Astrocyte of the cerebellum (primary cell): ENCODE data around the gene HIVEP3.

ENCODE experiments used
- DNase-seq: peaks from one replicate; pipeline ENCODE4 v3.0.0-alpha.2; 2011; ENCODE audit warnings: low read depth
- H3K4me3 ChIP-seq: 2 replicates; pipeline ENCODE4 v1.5.1; 2011; ENCODE audit warnings: mild to moderate bottlenecking, low read depth, low read length, moderate library complexity
- in situ Hi-C: cut with HindIII; loops from 2 replicates; pipeline ENCODE4 v1.10.0; 2017; ENCODE audit warnings: low sequenced_read_pairs
- TF ChIP-seq, protein P1 (sequence below): IDR thresholded peaks from 2 replicates; pipeline ENCODE4 v1.5.1; 2012; ENCODE audit warnings: low read length, low read depth, moderate library complexity, mild to moderate bottlenecking; ENCODE audit errors: missing control alignments

Gene HIVEP3

GRCh38 chr1:41621256-41621655 lies 297.5 kb downstream of the HIVEP3 start:
- no peak overlapping the region for H3K4me3 ChIP-seq
- TF ChIP-seq, protein P1, sequence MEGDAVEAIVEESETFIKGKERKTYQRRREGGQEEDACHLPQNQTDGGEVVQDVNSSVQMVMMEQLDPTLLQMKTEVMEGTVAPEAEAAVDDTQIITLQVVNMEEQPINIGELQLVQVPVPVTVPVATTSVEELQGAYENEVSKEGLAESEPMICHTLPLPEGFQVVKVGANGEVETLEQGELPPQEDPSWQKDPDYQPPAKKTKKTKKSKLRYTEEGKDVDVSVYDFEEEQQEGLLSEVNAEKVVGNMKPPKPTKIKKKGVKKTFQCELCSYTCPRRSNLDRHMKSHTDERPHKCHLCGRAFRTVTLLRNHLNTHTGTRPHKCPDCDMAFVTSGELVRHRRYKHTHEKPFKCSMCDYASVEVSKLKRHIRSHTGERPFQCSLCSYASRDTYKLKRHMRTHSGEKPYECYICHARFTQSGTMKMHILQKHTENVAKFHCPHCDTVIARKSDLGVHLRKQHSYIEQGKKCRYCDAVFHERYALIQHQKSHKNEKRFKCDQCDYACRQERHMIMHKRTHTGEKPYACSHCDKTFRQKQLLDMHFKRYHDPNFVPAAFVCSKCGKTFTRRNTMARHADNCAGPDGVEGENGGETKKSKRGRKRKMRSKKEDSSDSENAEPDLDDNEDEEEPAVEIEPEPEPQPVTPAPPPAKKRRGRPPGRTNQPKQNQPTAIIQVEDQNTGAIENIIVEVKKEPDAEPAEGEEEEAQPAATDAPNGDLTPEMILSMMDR: no peak
- no peak for DNase-seq
- in situ Hi-C loops: no loop called here

- TF ChIP-seq, protein P1: no peak
- H3K4me3 ChIP-seq: no peak overlapping the region
- in situ Hi-C loops: no loop called here
Measured at GRCh38 chr1:41620365-41621169, 298.2 kb downstream of the HIVEP3 start.

DNA sequence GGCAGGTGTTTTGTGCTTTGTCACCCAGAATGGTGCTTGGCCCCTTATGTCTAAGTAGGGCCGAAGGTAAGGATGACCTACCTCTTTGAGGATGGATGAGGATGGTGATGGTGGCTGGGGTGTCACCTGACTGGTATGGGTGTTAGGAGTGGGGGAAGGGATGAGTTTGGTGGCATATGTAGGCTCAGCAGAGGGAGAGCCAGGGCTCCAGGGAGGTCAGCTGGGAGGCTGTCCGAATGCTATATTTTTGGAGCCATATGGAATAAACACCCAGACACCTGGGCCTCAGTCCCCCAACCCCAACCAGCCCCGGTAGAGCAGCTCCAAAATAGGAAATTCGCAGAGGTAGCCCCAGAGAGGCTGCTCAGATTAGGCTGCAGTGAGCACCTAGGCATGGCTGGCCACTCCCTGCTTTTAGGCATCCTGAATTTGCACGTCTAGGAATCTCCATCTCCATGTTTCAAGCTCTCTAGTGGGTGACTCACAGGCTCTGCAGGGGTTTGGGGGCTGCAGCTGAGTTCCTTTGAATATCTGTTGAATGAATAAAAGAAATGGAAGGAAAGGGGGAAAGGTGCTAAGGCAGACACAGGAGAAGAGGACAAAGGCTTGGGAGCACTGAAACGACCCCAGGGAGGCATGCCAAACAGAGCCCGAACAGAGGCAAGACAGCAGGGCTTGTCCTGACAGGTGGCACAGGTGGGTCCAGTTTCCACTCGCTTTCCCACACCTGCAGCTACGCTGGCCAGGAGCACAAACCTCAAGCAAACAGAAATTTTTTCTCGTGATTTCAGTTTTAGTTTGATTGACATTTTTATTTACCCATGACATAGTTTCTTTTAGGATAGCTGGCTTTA lies 299.0 kb downstream of the HIVEP3 start:
- in situ Hi-C loops: no loop called here
- DNase-seq: no peak
- TF ChIP-seq, protein P1: no peak
- H3K4me3 ChIP-seq: no peak overlapping the region

More at GRCh38 chr1:41620365-41621169, 298.2 kb downstream of the HIVEP3 start:
- DNase-seq: no peak

DNA sequence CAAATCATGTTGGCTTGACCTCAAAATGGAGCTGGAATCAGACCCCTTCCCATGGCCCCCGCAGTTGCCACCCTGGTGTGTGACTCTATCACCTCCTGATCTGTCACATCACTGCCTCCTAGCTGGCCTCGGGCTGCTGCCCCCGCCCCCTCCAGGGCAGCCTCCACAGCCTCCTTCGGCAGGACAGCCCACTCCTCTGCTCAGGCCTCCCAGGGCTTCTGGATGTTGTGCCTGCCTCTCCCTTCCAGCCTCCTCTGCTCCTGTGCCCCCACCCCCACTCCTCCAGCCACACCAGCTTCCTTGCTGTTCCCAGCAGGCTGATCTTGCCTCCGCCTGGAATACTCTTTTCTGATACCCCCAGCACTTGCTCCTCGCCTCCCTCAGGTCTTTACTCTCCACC lies 299.9 kb downstream of the HIVEP3 start:
- in situ Hi-C loops: no loop called here
- TF ChIP-seq, protein P1: no peak
- H3K4me3 ChIP-seq: no peak overlapping the region
- DNase-seq: no peak

DNA sequence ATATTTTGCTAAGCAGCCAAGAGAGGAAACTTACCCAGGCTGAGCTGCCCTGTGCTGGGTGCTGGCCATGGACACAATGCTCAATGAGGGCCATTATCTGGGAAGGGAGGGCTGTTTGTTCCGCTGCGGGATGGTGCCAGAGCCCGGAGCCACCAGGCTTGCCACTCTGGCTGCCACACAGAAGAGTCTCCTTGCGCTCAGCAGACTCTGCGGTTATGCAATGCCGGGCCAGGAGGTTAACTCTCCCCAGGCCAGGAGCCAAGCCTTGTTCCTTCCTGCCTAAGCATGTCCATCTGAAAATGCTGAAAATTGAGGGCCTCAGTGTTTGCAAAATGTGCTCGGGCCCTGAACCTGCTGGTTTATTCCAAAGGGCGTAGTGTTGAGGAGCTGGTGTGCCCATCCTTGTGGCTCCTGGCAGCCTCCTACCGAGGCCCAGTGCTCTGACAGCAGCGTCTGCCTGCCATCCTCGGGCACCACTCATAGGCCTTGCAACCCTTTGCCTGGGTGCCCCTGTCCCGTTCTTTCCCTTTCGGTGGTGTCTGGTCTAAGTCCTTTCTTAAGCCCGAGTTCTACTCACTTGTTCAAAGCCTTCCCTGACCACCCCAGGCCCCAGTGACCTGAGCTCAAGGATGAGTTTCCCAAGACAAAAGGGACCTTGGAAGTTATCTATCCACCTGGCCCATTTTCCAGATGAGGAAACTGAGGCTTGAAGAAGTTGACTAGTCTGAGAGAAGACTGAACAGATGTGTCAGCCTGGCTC lies 300.5 kb downstream of the HIVEP3 start:
- in situ Hi-C loops: no loop called here
- TF ChIP-seq, protein P1: no peak

DNA sequence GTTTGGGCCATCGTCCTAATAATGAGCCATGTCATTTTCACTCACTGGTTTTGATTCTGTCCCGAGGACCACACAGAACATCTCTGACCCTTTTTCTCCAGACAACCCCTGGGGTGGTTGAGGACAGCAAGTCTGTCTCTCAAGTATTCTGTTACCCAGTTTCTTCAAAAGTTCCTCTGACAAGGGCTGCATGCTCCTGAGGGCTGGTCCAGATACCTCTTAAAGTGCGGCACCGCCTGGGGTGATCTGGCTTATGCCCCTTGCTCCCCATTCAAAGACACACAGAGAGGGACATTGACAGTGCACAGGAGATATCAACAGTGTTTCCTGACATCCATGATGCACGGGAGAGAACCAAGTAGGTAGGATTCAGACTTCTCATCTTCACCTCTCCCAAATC lies 301.4 kb downstream of the HIVEP3 start:
- in situ Hi-C loops: no loop called here
- no peak overlapping the region for H3K4me3 ChIP-seq
- DNase-seq: no peak
- TF ChIP-seq, protein P1: no peak

More for the DNA sequence above, 300.5 kb downstream of the HIVEP3 start:
- DNase-seq: no peak
- H3K4me3 ChIP-seq: no peak overlapping the region
